OCI-LY7 (cell line): ENCODE data around the gene SEMA4D.

Experiments used
- EZH2phosphoT487 ChIP-seq: fragments of 200-600 bp; sonication (generic); IDR thresholded peaks from 2 replicates; pipeline ENCODE4 v1.6.1; 2018; ENCODE audit warnings: low read depth, borderline replicate concordance, mild to moderate bottlenecking, mixed run types, antibody characterized with exemption, low read length, moderate library complexity, mixed read lengths
- TF ChIP-seq, protein P1 (sequence below): fragments of 200-600 bp; sonication (generic); conservative IDR thresholded peaks from 2 replicates; pipeline ENCODE4 v1.5.1; 2014; ENCODE audit warnings: mild to moderate bottlenecking, antibody characterized with exemption, low read length, moderate library complexity, mixed read lengths

DNA sequence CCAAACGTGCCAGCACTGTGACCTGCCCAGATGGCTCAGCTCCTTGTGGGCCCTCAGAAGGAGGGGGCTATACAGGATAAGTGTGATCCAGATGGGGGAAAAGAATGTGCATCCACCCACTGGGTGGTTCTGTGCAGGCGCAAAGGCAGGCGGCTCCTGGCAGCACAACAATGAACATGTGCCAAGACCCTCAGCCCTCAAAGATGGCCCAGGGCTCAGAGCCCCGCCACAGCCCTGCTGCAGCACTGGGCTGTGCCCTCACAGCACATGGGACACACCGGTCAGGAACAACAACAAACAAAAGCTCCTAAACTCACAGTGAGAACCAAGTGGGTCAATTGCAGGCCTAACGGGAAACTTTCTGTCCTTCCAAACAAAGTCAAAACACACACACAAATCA, 4.7 kb downstream of the SEMA4D start:
- TF ChIP-seq, protein P1, sequence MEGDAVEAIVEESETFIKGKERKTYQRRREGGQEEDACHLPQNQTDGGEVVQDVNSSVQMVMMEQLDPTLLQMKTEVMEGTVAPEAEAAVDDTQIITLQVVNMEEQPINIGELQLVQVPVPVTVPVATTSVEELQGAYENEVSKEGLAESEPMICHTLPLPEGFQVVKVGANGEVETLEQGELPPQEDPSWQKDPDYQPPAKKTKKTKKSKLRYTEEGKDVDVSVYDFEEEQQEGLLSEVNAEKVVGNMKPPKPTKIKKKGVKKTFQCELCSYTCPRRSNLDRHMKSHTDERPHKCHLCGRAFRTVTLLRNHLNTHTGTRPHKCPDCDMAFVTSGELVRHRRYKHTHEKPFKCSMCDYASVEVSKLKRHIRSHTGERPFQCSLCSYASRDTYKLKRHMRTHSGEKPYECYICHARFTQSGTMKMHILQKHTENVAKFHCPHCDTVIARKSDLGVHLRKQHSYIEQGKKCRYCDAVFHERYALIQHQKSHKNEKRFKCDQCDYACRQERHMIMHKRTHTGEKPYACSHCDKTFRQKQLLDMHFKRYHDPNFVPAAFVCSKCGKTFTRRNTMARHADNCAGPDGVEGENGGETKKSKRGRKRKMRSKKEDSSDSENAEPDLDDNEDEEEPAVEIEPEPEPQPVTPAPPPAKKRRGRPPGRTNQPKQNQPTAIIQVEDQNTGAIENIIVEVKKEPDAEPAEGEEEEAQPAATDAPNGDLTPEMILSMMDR = no peak
- TF ChIP-seq EZH2phosphoT487 = no peak
